GM18858 (cell line): Measurements from ENCODE around the gene XAGE2.
"Not testable (repeated sequence)": the region's sequence is repeated elsewhere in the genome, so short reads cannot be mapped to it uniquely, and the experiment has no call there.

ENCODE experiments used
- ATAC-seq: cut with Tn5 transposase; IDR thresholded peaks from one replicate; pipeline ENCODE4 v1.9.1; 2021; ENCODE audit not compliant: unreplicated experiment

The XAGE2 gene

GRCh38 chrX:52368368-52369055, at the start of gene XAGE2:
Gene XAGE2 (plus strand): TSS chrX:52369021. CDS start chrX:52370015, 994 bp downstream.
- no peak for ATAC-seq

GRCh38 chrX:52337410-52337809, 31.4 kb upstream of the XAGE2 start:
- ATAC-seq, result no peak

- ATAC-seq, result no peak
Observed at GRCh38 chrX:52341493-52341892, 27.3 kb upstream of the XAGE2 start.

- ATAC-seq, result not testable (repeated sequence)
Observed at GRCh38 chrX:52343131-52343530, 25.7 kb upstream of the XAGE2 start.

- not testable (repeated sequence) for ATAC-seq
Observed at GRCh38 chrX:52345402-52345801, 23.4 kb upstream of the XAGE2 start.

- no peak for ATAC-seq
Observed at GRCh38 chrX:52346174-52347165, 22.4 kb upstream of the XAGE2 start.

GRCh38 chrX:52349681-52350080, 19.1 kb upstream of the XAGE2 start:
- ATAC-seq, result no peak

GRCh38 chrX:52352551-52352950, 16.3 kb upstream of the XAGE2 start:
- no peak for ATAC-seq

- ATAC-seq, result no peak
Observed at GRCh38 chrX:52353838-52354237, 15.0 kb upstream of the XAGE2 start.

- no peak for ATAC-seq
Observed at GRCh38 chrX:52355108-52355507, 13.7 kb upstream of the XAGE2 start.

GRCh38 chrX:52359614-52360232, 9.1 kb upstream of the XAGE2 start:
- ATAC-seq, result no peak

- no peak for ATAC-seq
Observed at GRCh38 chrX:52361941-52362340, 6.9 kb upstream of the XAGE2 start.

- no peak for ATAC-seq
Observed at GRCh38 chrX:52363247-52363883, 5.5 kb upstream of the XAGE2 start.

- ATAC-seq, result no peak
Observed at GRCh38 chrX:52378870-52379269, 10.0 kb downstream of the XAGE2 start.

- no peak for ATAC-seq
Observed at GRCh38 chrX:52380993-52381392, 12.2 kb downstream of the XAGE2 start.

- no peak for ATAC-seq
Observed at GRCh38 chrX:52410439-52411394, 41.9 kb downstream of the XAGE2 start.

GRCh38 chrX:52415304-52415703, 46.5 kb downstream of the XAGE2 start:
- ATAC-seq, result no peak

- no peak for ATAC-seq
Observed at GRCh38 chrX:52416816-52417215, 48.0 kb downstream of the XAGE2 start.

- no peak for ATAC-seq
Observed at GRCh38 chrX:52420824-52421443, 52.1 kb downstream of the XAGE2 start.
